ENCODE measurements around the gene SST. TPM values are rescaled to one million over a fixed set of nuclear protein-coding genes. Genes with fewer than 3 reads are reported as not detected.
A peak's percentile ranks its signal among the peaks of the same experiment; 100 is the strongest.

The SST gene
- total and polyA plus RNA-seq, 2 of the 8 experiments (the other 6 are each of a cell fraction or from before 2014, with no cell fraction given): 0.50 TPM; not detected in 1

DNA sequence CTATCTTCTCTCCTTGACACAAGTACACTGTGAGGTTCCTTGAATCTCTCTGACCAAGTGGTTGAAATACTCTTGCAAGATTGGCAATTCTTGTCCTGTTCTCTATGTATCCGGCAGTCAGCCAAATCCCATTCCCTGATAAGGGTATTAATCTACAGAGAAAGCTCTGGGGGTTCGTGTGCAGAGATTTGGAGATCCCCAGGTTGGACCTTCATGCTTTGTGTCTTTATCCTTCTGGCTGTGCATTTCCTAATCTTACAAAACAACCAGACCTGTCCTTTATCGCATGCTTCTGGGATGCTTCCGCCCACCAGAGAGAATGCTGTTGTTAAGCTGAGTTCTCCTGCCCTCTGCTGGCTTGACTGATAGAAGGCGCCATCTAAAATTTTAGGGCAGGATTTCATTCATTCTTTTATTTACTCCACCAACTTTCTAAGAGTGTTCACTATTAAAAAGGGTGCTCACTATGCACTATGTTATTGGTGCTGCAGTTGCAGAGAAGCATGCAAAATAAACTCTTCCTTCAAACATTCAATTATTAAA lies 8.6 kb upstream of the SST start:
- H2BK20ac ChIP-seq (ENCODE audit: low read length): peak overlapping the region; percentile 3; the same call in 1 of the 2 replicates
- H2AFZ ChIP-seq (ENCODE audit: low read length): no peak overlapping the region
- H3K9ac ChIP-seq (replicated peaks in 1 of 4; ENCODE audit: extremely low read depth in 1 of 4, low read depth in 3 of 4, low read length in 3 of 4): no peak overlapping the region
- H3K4me2 ChIP-seq (ENCODE audit: insufficient read depth in 1 of 2, low read depth in 2 of 2, low read length in 2 of 2): no peak overlapping the region
- H3K14ac ChIP-seq (ENCODE audit: insufficient read length): no peak overlapping the region
- DNase-seq (ENCODE audit: low read depth in 1 of 2, low spot score in 2 of 2) (peak in 1 of 2 experiments; percentile 71), FAIRE-seq (peak; percentile 57)
- no peak overlapping the region for H3K23ac ChIP-seq (ENCODE audit: insufficient read length)
- POLR2A ChIA-PET (ENCODE audit: partially characterized antibody): interaction anchor here (1.5 to 1.6 kb wide), 2 partner anchors 360 to 464 kb away, joined by 3 to 19 read pairs; no protein-coding TSS in a partner anchor
- no peak overlapping the region for H4K8ac ChIP-seq (ENCODE audit: extremely low read depth, insufficient read depth, low read length)
- H2AK5ac ChIP-seq (ENCODE audit: low read depth, low read length): no peak overlapping the region
- H3K4me3 ChIP-seq (ENCODE audit: extremely low read depth in 1 of 4, insufficient read depth in 2 of 4, low read depth in 3 of 4, low read length in 4 of 4): no peak overlapping the region
- H4K91ac ChIP-seq (replicated peaks; ENCODE audit: insufficient read length, low read length): no peak overlapping the region
- H3K4ac ChIP-seq (replicated peaks; ENCODE audit: insufficient read length, low read depth, low read length): no peak overlapping the region
- H2BK5ac ChIP-seq (ENCODE audit: low read depth, low read length): no peak overlapping the region; the same call in 1 of the 2 replicates
- no peak overlapping the region for H3K56ac ChIP-seq (replicated peaks; ENCODE audit: insufficient read length, low read depth, low read length)
- no peaks in the 10 kb centered on the region for H3K9me3 ChIP-seq (ENCODE audit: insufficient read depth in 2 of 2, low read depth in 1 of 2, low read length in 1 of 2)
- no peaks in the 10 kb centered on the region for H3K23me2 ChIP-seq (ENCODE audit: low read depth, low read length)
- no peak overlapping the region for H4K5ac ChIP-seq (ENCODE audit: insufficient read length, low read depth, low read length)
- no peak overlapping the region for H2BK120ac ChIP-seq (replicated peaks; ENCODE audit: low read depth, low read length)
- WGBS, 2 experiments (ENCODE audit: extremely low coverage in 1 of 2, insufficient coverage in 1 of 2, insufficient read length in 1 of 2, insufficient replicate concordance in 2 of 2, low coverage in 1 of 2, low lambda C conversion rate in 2 of 2, missing lambda C conversion rate in 1 of 2): 35% methylated on average over 5 of the region's 5 CpGs; no CpG with 5 or more reads in 1 of the 2 experiments
- 0 out of 2 replicates have a peak overlapping the region, but pooled peaks have one; percentile 9 for H2BK12ac ChIP-seq (ENCODE audit: low read depth, low read length)
- no peak overlapping the region for H2BK15ac ChIP-seq (ENCODE audit: low read length)
- no peak overlapping the region; the same call in 1 of the 2 replicates for H3K18ac ChIP-seq (ENCODE audit: extremely low read depth, low read length)
- no peaks in the 10 kb centered on the region; a peak in 1 of 7 replicates for H3K4me1 ChIP-seq (replicated peaks in 1 of 4; ENCODE audit: control insufficient read depth in 3 of 4, insufficient read depth in 4 of 4, low read length in 3 of 4)
- TF ChIP-seq SP4 (IDR thresholded peaks at IDR 0.05; ENCODE audit: low read length): no peak
- TF ChIP-seq KDM4A (IDR thresholded peaks at IDR 0.05; ENCODE audit: low read depth, low read length, severe bottlenecking): no peak
- TF ChIP-seq TBP (IDR thresholded peaks at IDR 0.05; ENCODE audit: low read depth, low read length): no peak
- peak; percentile 96 to 97 for TF ChIP-seq RAD21 (IDR thresholded peaks at IDR 0.05 in 1 of 2, conservative IDR thresholded peaks at IDR 0.05 in 1 of 2; ENCODE audit: low read depth in 2 of 2, low read length in 2 of 2)
- 0 out of 2 replicates have a peak, but pooled peaks have one; percentile 38 for TF ChIP-seq YY1 (IDR thresholded peaks at IDR 0.05; ENCODE audit: low read depth, low read length)
- peak; percentile 24; the same call in 1 of the 2 replicates for TF ChIP-seq EGR1 (IDR thresholded peaks at IDR 0.05; ENCODE audit: borderline replicate concordance, low read depth, low read length)
- TF ChIP-seq, protein P1, sequence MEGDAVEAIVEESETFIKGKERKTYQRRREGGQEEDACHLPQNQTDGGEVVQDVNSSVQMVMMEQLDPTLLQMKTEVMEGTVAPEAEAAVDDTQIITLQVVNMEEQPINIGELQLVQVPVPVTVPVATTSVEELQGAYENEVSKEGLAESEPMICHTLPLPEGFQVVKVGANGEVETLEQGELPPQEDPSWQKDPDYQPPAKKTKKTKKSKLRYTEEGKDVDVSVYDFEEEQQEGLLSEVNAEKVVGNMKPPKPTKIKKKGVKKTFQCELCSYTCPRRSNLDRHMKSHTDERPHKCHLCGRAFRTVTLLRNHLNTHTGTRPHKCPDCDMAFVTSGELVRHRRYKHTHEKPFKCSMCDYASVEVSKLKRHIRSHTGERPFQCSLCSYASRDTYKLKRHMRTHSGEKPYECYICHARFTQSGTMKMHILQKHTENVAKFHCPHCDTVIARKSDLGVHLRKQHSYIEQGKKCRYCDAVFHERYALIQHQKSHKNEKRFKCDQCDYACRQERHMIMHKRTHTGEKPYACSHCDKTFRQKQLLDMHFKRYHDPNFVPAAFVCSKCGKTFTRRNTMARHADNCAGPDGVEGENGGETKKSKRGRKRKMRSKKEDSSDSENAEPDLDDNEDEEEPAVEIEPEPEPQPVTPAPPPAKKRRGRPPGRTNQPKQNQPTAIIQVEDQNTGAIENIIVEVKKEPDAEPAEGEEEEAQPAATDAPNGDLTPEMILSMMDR (IDR thresholded peaks at IDR 0.05; ENCODE audit: control extremely low read depth in 1 of 3, insufficient read depth in 1 of 3, low read depth in 1 of 3, low read length in 3 of 3): peak; percentile 34 to 88 (median 72)
- no peaks in the 10 kb centered on the region for H3K79me1 ChIP-seq (ENCODE audit: low read depth, low read length)
- no peaks in the 10 kb centered on the region for H4K20me1 ChIP-seq (replicated peaks in 1 of 2; ENCODE audit: control insufficient read depth in 1 of 2, insufficient read depth in 2 of 2, low read length in 2 of 2)
- no peaks in the 10 kb centered on the region for H3K79me2 ChIP-seq (ENCODE audit: control insufficient read depth in 1 of 2, insufficient read depth in 2 of 2, low read length in 2 of 2)
- no peaks in the 10 kb centered on the region for H3K36me3 ChIP-seq (ENCODE audit: control insufficient read depth in 2 of 4, insufficient read depth in 4 of 4, low read length in 3 of 4)
- H3K27me3 ChIP-seq (replicated peaks in 1 of 4; ENCODE audit: control insufficient read depth in 3 of 4, extremely low read depth in 1 of 4, insufficient read depth in 3 of 4, low read length in 3 of 4): peaks cover 0 to 3% (median 0%) of the 10 kb centered on the region in 4 experiments; a peak in 1 of 7 replicates
- no peak overlapping the region for H3K27ac ChIP-seq (ENCODE audit: low read depth, low read length)
- CTCF ChIA-PET (ENCODE audit: partially characterized antibody): interaction anchor here (0.6 to 20.1 kb wide), 85 partner anchors 9 to 1056 kb away, joined by 3 to 947 read pairs (median 6); partner anchors contain the start of genes RPL39L, RTP2, RTP4 and SST
